WTC11 (cell line): Measurements from ENCODE around the gene TMEM181.

ENCODE experiments used
- FOXP1 ChIP-seq: sonication (generic); formaldehyde crosslinking; IDR thresholded peaks from 2 replicates; pipeline ENCODE4 v1.8.0; 2022; ENCODE audit warnings: missing genetic modification reagents, mild to moderate bottlenecking, moderate library complexity, borderline replicate concordance
- TF ChIP-seq, protein P1 (sequence below): fragments of 200-600 bp; IDR thresholded peaks from 2 replicates; pipeline ENCODE4 v1.8.0; 2022; ENCODE audit warnings: antibody characterized with exemption

DNA sequence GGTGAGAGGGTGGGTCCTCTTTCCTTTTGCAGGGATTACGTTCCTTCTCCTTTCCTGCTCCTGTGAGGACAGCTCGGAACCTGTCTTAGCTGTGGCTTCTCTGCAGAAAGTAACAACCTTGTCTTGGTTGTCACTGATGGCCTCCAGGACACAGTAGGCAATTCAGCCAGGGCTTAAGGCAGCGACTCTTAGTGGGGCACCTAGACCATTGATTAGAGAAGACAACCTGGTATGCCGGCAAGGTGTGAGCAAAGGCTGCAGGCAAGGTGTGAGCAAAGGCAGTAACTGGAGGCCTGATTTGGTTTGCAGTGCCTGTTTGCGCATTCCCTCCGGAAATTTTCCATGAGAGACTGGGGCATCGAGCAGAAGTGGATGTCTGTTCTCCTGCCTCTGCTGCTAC lies 47.0 kb downstream of the TMEM181 start:
- no peak for TF ChIP-seq FOXP1 (CRISPR knock-in tag)
- TF ChIP-seq, protein P1, sequence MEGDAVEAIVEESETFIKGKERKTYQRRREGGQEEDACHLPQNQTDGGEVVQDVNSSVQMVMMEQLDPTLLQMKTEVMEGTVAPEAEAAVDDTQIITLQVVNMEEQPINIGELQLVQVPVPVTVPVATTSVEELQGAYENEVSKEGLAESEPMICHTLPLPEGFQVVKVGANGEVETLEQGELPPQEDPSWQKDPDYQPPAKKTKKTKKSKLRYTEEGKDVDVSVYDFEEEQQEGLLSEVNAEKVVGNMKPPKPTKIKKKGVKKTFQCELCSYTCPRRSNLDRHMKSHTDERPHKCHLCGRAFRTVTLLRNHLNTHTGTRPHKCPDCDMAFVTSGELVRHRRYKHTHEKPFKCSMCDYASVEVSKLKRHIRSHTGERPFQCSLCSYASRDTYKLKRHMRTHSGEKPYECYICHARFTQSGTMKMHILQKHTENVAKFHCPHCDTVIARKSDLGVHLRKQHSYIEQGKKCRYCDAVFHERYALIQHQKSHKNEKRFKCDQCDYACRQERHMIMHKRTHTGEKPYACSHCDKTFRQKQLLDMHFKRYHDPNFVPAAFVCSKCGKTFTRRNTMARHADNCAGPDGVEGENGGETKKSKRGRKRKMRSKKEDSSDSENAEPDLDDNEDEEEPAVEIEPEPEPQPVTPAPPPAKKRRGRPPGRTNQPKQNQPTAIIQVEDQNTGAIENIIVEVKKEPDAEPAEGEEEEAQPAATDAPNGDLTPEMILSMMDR: no peak
